Retinal pigment epithelial cell (primary cell): Measurements from ENCODE around the gene SFMBT1.

Experiments used
- DNase-seq: peaks from one replicate; pipeline ENCODE4 v3.0.0-alpha.2; 2010; ENCODE audit warnings: low read depth
- H3K4me3 ChIP-seq: 2 replicates; pipeline ENCODE4 v1.5.1; 2011; ENCODE audit warnings: mild to moderate bottlenecking, low read length, control low read depth, moderate library complexity
- TF ChIP-seq, protein P1 (sequence below): conservative IDR thresholded peaks from 2 replicates; pipeline ENCODE4 v1.5.1; 2011; ENCODE audit warnings: low read depth, low read length, control low read depth, inconsistent platforms

Gene SFMBT1

DNA sequence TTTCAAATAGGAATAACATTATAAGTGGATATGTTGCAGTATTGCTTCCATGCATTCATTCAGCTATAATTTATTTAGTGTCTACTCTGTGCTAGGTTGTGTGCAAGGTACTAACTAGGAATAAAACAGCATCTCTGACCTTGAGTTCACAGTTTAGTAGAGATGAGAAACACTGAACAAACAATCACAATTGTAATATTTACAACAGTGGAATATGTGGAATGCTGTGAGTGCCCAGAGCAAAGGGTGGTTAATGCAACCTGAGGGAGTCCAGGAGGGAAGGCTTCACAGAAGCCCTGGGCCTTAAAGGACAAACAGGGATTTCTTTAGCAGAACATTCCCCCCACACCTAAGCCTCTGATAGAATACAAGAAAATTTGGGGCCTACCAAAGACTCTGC is 13.3 kb downstream of the SFMBT1 start:
- TF ChIP-seq, protein P1, sequence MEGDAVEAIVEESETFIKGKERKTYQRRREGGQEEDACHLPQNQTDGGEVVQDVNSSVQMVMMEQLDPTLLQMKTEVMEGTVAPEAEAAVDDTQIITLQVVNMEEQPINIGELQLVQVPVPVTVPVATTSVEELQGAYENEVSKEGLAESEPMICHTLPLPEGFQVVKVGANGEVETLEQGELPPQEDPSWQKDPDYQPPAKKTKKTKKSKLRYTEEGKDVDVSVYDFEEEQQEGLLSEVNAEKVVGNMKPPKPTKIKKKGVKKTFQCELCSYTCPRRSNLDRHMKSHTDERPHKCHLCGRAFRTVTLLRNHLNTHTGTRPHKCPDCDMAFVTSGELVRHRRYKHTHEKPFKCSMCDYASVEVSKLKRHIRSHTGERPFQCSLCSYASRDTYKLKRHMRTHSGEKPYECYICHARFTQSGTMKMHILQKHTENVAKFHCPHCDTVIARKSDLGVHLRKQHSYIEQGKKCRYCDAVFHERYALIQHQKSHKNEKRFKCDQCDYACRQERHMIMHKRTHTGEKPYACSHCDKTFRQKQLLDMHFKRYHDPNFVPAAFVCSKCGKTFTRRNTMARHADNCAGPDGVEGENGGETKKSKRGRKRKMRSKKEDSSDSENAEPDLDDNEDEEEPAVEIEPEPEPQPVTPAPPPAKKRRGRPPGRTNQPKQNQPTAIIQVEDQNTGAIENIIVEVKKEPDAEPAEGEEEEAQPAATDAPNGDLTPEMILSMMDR, result no peak
- no peak for DNase-seq
- H3K4me3 ChIP-seq, result no peak overlapping the region

DNA sequence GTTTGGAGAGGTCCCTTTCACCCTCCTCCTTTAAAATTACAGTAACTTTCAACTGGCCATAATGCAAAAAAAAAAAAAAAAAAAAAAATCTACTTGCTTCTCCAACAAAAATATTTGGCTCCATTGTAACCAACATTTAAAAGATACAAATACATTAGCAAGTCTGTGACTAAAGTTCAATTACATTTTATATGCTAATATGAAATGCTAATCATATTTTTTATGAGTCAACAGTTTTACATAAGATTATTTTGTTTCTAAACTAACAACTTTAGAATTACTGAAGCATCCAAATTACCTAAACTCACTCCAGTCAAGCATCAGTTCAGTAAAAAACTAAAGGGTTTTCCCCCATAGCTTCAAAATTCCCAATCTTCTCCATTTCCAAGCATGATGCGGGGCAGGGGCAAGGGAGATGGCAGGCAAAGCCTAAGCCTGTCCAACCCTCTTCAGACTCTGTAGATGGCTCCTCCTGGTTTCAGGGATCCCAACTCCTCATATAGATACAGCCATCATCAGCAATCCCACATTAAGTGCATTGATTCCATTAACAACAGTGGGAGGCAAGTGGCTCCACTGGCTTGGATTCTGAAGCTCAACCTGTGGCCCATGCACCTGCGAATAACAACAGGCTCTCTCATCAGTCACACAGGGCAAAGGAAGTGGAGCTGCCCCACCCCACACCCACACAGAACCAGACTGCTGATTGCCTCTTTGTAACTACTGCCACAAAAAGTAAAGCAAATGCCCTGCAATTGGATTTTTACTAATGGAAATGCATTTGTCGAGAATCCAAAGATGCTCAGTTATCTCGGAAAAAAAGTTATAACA is 15.0 kb downstream of the SFMBT1 start:
- DNase-seq, result no peak
- H3K4me3 ChIP-seq, result no peak overlapping the region

DNA sequence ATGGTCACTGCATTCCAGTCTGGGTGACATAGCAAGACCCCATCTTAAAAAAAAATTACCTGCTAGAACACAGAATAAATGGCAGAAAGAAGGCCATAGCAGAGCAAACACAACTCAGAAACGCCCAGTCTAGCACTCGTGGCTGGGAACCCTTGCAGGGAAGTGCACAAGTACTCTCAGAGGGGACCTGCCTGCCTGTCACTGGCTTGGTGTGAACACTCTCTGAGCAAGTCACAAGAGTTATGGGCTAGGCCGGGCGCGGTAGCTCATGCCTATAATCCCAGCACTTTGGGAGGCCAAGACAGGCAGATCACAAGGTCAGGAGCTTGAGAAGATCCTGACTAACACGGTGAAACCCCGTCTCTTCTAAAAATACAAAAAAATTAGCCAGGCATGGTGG is 17.2 kb downstream of the SFMBT1 start:
- TF ChIP-seq, protein P1, result no peak
- H3K4me3 ChIP-seq, result no peak overlapping the region
- no peak for DNase-seq

More for the DNA sequence above, 15.0 kb downstream of the SFMBT1 start:
- TF ChIP-seq, protein P1, result no peak

DNA sequence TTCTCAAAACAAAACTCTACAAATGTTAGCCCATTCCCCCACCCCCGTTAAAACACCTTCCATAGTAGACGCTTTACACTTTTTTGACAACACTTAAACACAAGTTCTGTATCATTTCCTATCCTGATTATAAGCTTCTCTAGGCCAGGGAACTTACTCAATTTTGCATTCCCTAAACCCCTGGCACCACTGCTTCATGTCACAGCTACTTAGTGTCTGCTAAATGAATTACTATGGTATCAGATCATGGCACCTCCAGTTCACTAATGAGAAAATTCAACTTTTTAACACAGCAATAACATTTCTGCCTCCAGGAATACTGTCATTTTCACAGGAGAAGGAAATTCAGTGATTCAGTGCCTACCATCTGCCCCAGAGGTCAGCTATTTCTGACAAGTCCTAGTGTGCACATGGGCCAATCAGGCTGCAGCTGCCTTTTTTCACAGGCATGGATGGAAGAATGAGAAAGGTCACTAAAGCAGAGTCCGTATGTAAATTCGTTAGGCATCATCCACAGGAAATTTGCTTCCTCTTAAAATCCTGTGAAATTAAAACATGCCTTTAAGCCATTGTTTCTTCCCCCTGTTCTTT is 18.5 kb downstream of the SFMBT1 start:
- DNase-seq, result no peak
- TF ChIP-seq, protein P1, result no peak

DNA sequence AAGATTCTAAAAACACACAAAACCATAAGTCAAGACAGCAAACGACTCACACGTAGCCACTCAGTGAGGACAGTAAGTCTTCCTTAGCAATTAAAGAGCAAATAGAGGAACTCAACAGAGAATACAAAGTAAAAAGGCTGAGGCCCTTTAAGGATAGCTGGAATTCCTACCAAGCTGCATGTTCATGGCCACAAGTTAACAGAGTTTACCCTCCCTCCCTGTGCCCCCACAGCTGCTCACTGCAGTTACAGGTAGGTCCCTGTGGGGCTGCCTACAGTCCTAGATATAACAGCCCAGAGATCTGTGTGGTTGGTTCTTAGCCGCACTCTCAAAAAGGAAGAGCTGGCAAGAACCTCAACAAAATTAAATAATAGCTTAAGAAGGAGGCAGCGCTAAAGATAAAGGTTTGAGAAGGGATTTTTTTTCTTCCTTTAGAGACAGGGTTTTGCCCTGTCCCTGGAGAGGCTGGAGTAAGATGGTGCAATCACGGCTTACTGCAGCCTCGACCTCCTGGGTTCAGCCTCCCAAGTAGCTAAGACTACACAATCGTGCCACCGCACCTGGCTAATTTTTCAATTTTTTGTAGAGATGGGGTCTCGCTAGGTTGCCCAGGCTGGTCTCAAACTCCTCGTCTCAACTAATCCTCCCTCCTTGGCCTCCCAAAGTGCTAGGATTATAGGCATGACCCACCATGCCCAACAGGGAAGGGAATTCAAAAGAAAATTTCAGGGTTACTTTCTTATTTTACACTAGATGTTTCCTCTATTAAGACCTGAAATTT is 19.3 kb downstream of the SFMBT1 start:
- TF ChIP-seq, protein P1, result no peak
- DNase-seq, result no peak
- no peak overlapping the region for H3K4me3 ChIP-seq

More for the DNA sequence above, 18.5 kb downstream of the SFMBT1 start:
- H3K4me3 ChIP-seq, result no peak overlapping the region

DNA sequence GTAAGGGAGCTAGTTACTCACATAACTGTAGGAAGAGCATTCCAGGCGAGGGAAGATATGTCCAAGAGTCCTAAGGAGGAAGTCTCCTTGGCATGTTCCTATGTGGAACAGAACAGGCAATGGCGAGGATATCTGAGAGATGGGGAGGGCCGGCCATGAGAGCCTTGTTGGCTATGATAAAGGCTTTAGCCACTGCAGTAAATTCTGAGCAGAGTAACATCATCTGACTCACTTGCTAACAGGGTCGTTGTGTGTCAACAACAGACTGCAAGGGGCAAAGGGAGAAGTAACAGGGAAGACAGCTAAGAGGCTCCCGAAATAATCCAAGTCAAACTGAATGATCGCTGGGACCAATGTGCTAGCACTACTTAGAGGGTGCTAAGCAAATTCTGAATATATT is 21.6 kb downstream of the SFMBT1 start:
- no peak overlapping the region for H3K4me3 ChIP-seq
- DNase-seq, result no peak
- TF ChIP-seq, protein P1, result no peak
